GM12878 (cell line): ENCODE results near the gene POLA2. TPM values are rescaled to one million over a fixed set of nuclear protein-coding genes. Genes with fewer than 3 reads are reported as not detected.

ENCODE experiments used
- E2F4 ChIP-seq: IDR thresholded peaks from 2 replicates; pipeline ENCODE4 v1.6.1; 2012; ENCODE audit warnings: low read depth, low read length, improper control_type of control experiment
- RAD51 ChIP-seq: fragments of 450-650 bp; IDR thresholded peaks from 2 replicates; pipeline ENCODE4 v1.6.1; 2016; ENCODE audit warnings: moderate library complexity, mild to moderate bottlenecking, inconsistent platforms
- polyA plus RNA-seq, 11 experiments: library from polyadenylated mRNA; depleted of rRNA in 4 of 11; unstranded in 6 of 11; stranded (reverse) in 5 of 11; fragments of >200 nt; fragmentation: Nextera tagmentation in 4 of 11; fragmentation: Illumina TruSeq in 1 of 11; extraction: Ambion mirVana in 4 of 11; extraction: Trizol in 1 of 11; gene quantifications; 1 replicate in 1 of 11; 2 replicates in 10 of 11; pipeline versions ENCODE4 v1.2.1 to v1.2.3, GENCODE V29; 2011 to 2016; ENCODE audit warnings: inconsistent platforms in 2 of 11, missing spikeins in 2 of 11, low read depth in 1 of 11
- total RNA-seq, 4 experiments: library from RNA; depleted of rRNA in 3 of 4; stranded (reverse); fragments of >200 nt in 3 of 4; fragmentation: Illumina TruSeq in 1 of 4; extraction: Trizol in 1 of 4; gene quantifications; 2 replicates each; pipeline versions ENCODE4 v1.2.1 to v1.2.3, GENCODE V29; 2013 to 2021
- TF ChIP-seq, protein P1 (sequence below): fragments of 450-650 bp; formaldehyde crosslinking; IDR thresholded peaks from 2 replicates; pipeline ENCODE4 v1.4.0; 2020; ENCODE audit warnings: mild to moderate bottlenecking, moderate library complexity
- TF ChIP-seq, protein P2 (sequence below): fragments of 450-650 bp; conservative IDR thresholded peaks from 2 replicates; pipeline ENCODE4 v1.6.1; 2017; ENCODE audit warnings: mild to moderate bottlenecking, moderate library complexity

Gene POLA2
- total and polyA plus RNA-seq, 10 of the 15 experiments (the other 5 are each of a cell fraction or from before 2014, with no cell fraction given), result 4.2 to 121 (median 56.2) TPM

DNA sequence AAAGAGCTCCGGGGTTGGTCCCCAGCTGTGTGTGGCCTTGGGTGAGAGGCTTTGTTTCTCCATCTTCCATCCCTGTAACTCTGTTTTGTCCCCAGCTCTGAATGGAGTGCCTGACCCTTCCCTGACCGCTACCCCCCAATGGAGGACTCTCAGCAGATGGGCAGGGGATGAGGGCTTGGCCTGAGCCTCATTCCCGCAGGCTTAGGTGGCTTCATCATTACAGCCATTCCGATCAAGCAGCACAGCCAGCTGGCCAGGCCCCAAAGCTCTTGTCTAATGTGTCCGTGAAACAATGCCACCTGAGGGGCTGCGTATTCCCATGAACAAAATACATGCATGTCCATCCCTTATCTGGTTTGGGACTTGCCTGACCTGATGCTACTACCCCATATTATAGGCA lies 49.0 kb downstream of the POLA2 start (continued):
- TF ChIP-seq E2F4, result no peak
- no peak for TF ChIP-seq RAD51
- TF ChIP-seq, protein P1, sequence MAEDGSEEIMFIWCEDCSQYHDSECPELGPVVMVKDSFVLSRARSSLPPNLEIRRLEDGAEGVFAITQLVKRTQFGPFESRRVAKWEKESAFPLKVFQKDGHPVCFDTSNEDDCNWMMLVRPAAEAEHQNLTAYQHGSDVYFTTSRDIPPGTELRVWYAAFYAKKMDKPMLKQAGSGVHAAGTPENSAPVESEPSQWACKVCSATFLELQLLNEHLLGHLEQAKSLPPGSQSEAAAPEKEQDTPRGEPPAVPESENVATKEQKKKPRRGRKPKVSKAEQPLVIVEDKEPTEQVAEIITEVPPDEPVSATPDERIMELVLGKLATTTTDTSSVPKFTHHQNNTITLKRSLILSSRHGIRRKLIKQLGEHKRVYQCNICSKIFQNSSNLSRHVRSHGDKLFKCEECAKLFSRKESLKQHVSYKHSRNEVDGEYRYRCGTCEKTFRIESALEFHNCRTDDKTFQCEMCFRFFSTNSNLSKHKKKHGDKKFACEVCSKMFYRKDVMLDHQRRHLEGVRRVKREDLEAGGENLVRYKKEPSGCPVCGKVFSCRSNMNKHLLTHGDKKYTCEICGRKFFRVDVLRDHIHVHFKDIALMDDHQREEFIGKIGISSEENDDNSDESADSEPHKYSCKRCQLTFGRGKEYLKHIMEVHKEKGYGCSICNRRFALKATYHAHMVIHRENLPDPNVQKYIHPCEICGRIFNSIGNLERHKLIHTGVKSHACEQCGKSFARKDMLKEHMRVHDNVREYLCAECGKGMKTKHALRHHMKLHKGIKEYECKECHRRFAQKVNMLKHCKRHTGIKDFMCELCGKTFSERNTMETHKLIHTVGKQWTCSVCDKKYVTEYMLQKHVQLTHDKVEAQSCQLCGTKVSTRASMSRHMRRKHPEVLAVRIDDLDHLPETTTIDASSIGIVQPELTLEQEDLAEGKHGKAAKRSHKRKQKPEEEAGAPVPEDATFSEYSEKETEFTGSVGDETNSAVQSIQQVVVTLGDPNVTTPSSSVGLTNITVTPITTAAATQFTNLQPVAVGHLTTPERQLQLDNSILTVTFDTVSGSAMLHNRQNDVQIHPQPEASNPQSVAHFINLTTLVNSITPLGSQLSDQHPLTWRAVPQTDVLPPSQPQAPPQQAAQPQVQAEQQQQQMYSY (CRISPR knock-in tag), result no peak
- TF ChIP-seq, protein P2, sequence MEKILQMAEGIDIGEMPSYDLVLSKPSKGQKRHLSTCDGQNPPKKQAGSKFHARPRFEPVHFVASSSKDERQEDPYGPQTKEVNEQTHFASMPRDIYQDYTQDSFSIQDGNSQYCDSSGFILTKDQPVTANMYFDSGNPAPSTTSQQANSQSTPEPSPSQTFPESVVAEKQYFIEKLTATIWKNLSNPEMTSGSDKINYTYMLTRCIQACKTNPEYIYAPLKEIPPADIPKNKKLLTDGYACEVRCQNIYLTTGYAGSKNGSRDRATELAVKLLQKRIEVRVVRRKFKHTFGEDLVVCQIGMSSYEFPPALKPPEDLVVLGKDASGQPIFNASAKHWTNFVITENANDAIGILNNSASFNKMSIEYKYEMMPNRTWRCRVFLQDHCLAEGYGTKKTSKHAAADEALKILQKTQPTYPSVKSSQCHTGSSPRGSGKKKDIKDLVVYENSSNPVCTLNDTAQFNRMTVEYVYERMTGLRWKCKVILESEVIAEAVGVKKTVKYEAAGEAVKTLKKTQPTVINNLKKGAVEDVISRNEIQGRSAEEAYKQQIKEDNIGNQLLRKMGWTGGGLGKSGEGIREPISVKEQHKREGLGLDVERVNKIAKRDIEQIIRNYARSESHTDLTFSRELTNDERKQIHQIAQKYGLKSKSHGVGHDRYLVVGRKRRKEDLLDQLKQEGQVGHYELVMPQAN, result no peak
